H1 (cell line): ENCODE measurements around the gene TVP23B.

Experiments used
- BCL11A ChIP-seq, 2 experiments: IDR thresholded peaks; one replicate each; pipeline ENCODE4 v1.6.1; 2011; ENCODE audit warnings: low read depth in 2 of 2, low read length in 2 of 2, mild to moderate bottlenecking in 2 of 2
- CBX5 ChIP-seq: fragments of 300-800, 300-1000 bp; sonication (generic); IDR thresholded peaks from 2 replicates; pipeline ENCODE4 v1.7.1; 2016; ENCODE audit warnings: antibody characterized with exemption, low read length, low read depth
- CREB1 ChIP-seq: IDR thresholded peaks from 2 replicates; pipeline ENCODE4 v1.6.1; 2012; ENCODE audit warnings: inconsistent platforms
- CTCF ChIP-seq, 3 experiments: IDR thresholded peaks; 1 replicate in 2 of 3; 2 replicates in 1 of 3; pipeline versions ENCODE4 v1.5.1 to v1.6.1; 2011; ENCODE audit warnings: low read length in 3 of 3, mild to moderate bottlenecking in 3 of 3, inconsistent platforms in 2 of 3, low read depth in 1 of 3, moderate library complexity in 1 of 3; ENCODE audit not compliant: insufficient read depth in 1 of 3; ENCODE audit errors: control extremely low read depth in 1 of 3
- EZH2 ChIP-seq: fragments of 200-600 bp; sonication (generic); IDR thresholded peaks from 2 replicates; pipeline ENCODE4 v1.7.1; 2012; ENCODE audit warnings: low read depth, mild to moderate bottlenecking, moderate library complexity, low read length, inconsistent platforms; ENCODE audit not compliant: severe bottlenecking
- GTF2F1 ChIP-seq: IDR thresholded peaks from 2 replicates; pipeline ENCODE4 v1.6.1; 2012; ENCODE audit warnings: low read depth, low read length, improper control_type of control experiment, borderline replicate concordance
- POLR2A ChIP-seq, 2 experiments: IDR thresholded peaks; 1 replicate in 1 of 2; 2 replicates in 1 of 2; pipeline ENCODE4 v1.6.1; 2011; ENCODE audit warnings: low read depth in 2 of 2, low read length in 2 of 2, mild to moderate bottlenecking in 2 of 2; ENCODE audit errors: control extremely low read depth in 1 of 2
- RXRA ChIP-seq: IDR thresholded peaks from 2 replicates; pipeline ENCODE4 v1.6.1; 2011; ENCODE audit warnings: low read depth, mild to moderate bottlenecking, low read length, moderate library complexity; ENCODE audit not compliant: insufficient read depth
- SP1 ChIP-seq: IDR thresholded peaks from 2 replicates; pipeline ENCODE4 v1.6.1; 2011; ENCODE audit warnings: low read depth, low read length
- SUZ12 ChIP-seq: fragments of 200-600 bp; sonication (generic); IDR thresholded peaks from 2 replicates; pipeline ENCODE4 v1.6.1; 2012; ENCODE audit warnings: mild to moderate bottlenecking, inconsistent platforms, low read length, moderate library complexity, mixed read lengths
- TCF12 ChIP-seq: IDR thresholded peaks from 2 replicates; pipeline ENCODE4 v1.6.1; 2011; ENCODE audit warnings: low read depth, mild to moderate bottlenecking, low read length
- USF2 ChIP-seq: IDR thresholded peaks from 2 replicates; pipeline ENCODE4 v1.6.1; 2011; ENCODE audit warnings: low read length, improper control_type of control experiment
- YY1 ChIP-seq: IDR thresholded peaks from 2 replicates; pipeline ENCODE4 v1.6.1; 2011; ENCODE audit warnings: low read depth, mild to moderate bottlenecking, low read length

- no peak for TF ChIP-seq POLR2A (IDR thresholded peaks at IDR 0.05; ENCODE audit: control extremely low read depth in 1 of 2, low read depth in 2 of 2, low read length in 2 of 2)
- TF ChIP-seq CTCF (IDR thresholded peaks at IDR 0.05; ENCODE audit: control extremely low read depth in 1 of 3, insufficient read depth in 1 of 3, low read depth in 1 of 3, low read length in 3 of 3), result no peak
- TF ChIP-seq TCF12, result no peak
- TF ChIP-seq CBX5, result no peak
- no peak for TF ChIP-seq SUZ12
- no peak for TF ChIP-seq BCL11A (IDR thresholded peaks at IDR 0.05; ENCODE audit: low read depth in 2 of 2, low read length in 2 of 2)
- TF ChIP-seq SP1, result no peak
- TF ChIP-seq EZH2, result no peak
- TF ChIP-seq USF2, result no peak
- TF ChIP-seq RXRA, result no peak
- TF ChIP-seq YY1, result no peak
- no peak for TF ChIP-seq GTF2F1
- no peak for TF ChIP-seq CREB1
These were observed 70.2 kb downstream of the TVP23B start for GRCh38 chr17:18851201-18851600.
